Type B pancreatic cell (in vitro differentiated cells): Measurements from ENCODE around the gene RABGAP1. TPM values are rescaled to one million over a fixed set of nuclear protein-coding genes. Genes with fewer than 3 reads are reported as not detected.

ENCODE experiments used
- DNase-seq: peaks from one replicate; pipeline ENCODE4 v3.0.0; 2021; ENCODE audit warnings: mixed read lengths; ENCODE audit not compliant: unreplicated experiment; ENCODE audit errors: extremely low spot score
- H3K27ac Mint-ChIP-seq: 2 replicates; pipeline ENCODE4 v1.8.0; 2021; ENCODE audit warnings: mild to moderate bottlenecking, mixed read lengths
- H3K27me3 Mint-ChIP-seq: 2 replicates; pipeline ENCODE4 v1.8.0; 2021; ENCODE audit warnings: mixed read lengths
- H3K36me3 Mint-ChIP-seq: 2 replicates; pipeline ENCODE4 v1.8.0; 2021; ENCODE audit warnings: mixed read lengths
- H3K4me1 Mint-ChIP-seq: one replicate; pipeline ENCODE4 v1.8.0; 2021; ENCODE audit warnings: mixed read lengths; ENCODE audit not compliant: unreplicated experiment
- H3K4me3 Mint-ChIP-seq: 2 replicates; pipeline ENCODE4 v1.8.0; 2021; ENCODE audit warnings: mild to moderate bottlenecking, mixed read lengths
- H3K9me3 Mint-ChIP-seq: 2 replicates; pipeline ENCODE4 v1.8.0; 2021; ENCODE audit warnings: mixed read lengths
- total RNA-seq: library from RNA; stranded (reverse); gene quantifications from 2 replicates; pipeline ENCODE4 v1.2.1, GENCODE V29; 2021; ENCODE audit warnings: low replicate concordance
- TF ChIP-seq, protein P1 (sequence below): fragments of 200-600 bp; sonication (generic); conservative IDR thresholded peaks from 2 replicates; pipeline ENCODE4 v1.5.0; 2021; ENCODE audit warnings: antibody characterized with exemption, mild to moderate bottlenecking

RABGAP1 gene
- total RNA-seq, 1 donor from 2014 or later: 68.4 TPM

- peaks cover 13% of the 10 kb centered on the region for H3K36me3 Mint-ChIP-seq
- no peaks in the 10 kb centered on the region for H3K9me3 Mint-ChIP-seq
- no peak for DNase-seq
- H3K27ac Mint-ChIP-seq: no peak overlapping the region
- H3K4me3 Mint-ChIP-seq: no peak overlapping the region
- no peaks in the 10 kb centered on the region for H3K4me1 Mint-ChIP-seq
- TF ChIP-seq, protein P1, sequence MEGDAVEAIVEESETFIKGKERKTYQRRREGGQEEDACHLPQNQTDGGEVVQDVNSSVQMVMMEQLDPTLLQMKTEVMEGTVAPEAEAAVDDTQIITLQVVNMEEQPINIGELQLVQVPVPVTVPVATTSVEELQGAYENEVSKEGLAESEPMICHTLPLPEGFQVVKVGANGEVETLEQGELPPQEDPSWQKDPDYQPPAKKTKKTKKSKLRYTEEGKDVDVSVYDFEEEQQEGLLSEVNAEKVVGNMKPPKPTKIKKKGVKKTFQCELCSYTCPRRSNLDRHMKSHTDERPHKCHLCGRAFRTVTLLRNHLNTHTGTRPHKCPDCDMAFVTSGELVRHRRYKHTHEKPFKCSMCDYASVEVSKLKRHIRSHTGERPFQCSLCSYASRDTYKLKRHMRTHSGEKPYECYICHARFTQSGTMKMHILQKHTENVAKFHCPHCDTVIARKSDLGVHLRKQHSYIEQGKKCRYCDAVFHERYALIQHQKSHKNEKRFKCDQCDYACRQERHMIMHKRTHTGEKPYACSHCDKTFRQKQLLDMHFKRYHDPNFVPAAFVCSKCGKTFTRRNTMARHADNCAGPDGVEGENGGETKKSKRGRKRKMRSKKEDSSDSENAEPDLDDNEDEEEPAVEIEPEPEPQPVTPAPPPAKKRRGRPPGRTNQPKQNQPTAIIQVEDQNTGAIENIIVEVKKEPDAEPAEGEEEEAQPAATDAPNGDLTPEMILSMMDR: no peak
- H3K27me3 Mint-ChIP-seq: no peaks in the 10 kb centered on the region
These were observed 120.4 kb downstream of the RABGAP1 start for GRCh38 chr9:123061216-123061615.

GRCh38 chr9:123062351-123063176 lies 121.7 kb downstream of the RABGAP1 start:
- Mint-ChIP-seq H3K9me3 (no peaks in the 10 kb centered on the region), H3K4me1 (no peaks in the 10 kb centered on the region), H3K27me3 (no peaks in the 10 kb centered on the region), H3K36me3 (peaks cover 24% of the 10 kb centered on the region), H3K27ac (no peak overlapping the region), H3K4me3 (no peak overlapping the region)
- TF ChIP-seq, protein P1: no peak
- DNase-seq: no peak

DNA sequence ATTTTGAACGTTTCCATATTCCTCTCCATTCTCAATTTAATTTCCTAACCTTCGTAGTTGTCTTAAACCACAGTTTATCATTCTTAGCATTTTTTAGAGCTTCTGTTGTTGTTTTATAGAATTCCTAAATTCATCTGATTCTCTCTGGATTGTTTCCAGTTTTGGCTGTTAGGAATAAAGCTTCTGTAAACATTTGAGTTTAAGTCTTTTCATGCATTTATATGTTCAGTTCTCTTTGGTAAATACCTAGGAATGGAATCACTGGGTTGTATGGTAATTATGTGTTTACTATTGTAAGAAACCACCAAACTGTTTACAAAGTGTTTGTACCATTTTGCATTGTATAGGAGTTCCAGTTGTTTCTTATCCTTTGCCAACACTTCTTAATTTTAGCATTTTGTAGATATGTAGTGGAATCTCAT lies 122.4 kb downstream of the RABGAP1 start:
- H3K27ac Mint-ChIP-seq: no peak overlapping the region

GRCh38 chr9:123063896-123064295 lies 123.1 kb downstream of the RABGAP1 start:
- Mint-ChIP-seq H3K4me3 (no peak overlapping the region), H3K36me3 (peaks cover 23% of the 10 kb centered on the region), H3K27me3 (no peaks in the 10 kb centered on the region), H3K4me1 (no peaks in the 10 kb centered on the region), H3K27ac (no peak overlapping the region), H3K9me3 (no peaks in the 10 kb centered on the region)
- TF ChIP-seq, protein P1: no peak
- DNase-seq: no peak

More for the DNA sequence above, 122.4 kb downstream of the RABGAP1 start:
- TF ChIP-seq, protein P1: no peak
- no peak for DNase-seq
- Mint-ChIP-seq H3K4me1 (no peaks in the 10 kb centered on the region), H3K4me3 (no peak overlapping the region), H3K27me3 (no peaks in the 10 kb centered on the region), H3K9me3 (no peaks in the 10 kb centered on the region), H3K36me3 (peaks cover 25% of the 10 kb centered on the region)

- Mint-ChIP-seq H3K36me3 (peaks cover 22% of the 10 kb centered on the region), H3K27me3 (no peaks in the 10 kb centered on the region), H3K27ac (no peak overlapping the region), H3K4me3 (no peak overlapping the region), H3K9me3 (no peaks in the 10 kb centered on the region), H3K4me1 (no peaks in the 10 kb centered on the region)
- TF ChIP-seq, protein P1: no peak
- no peak for DNase-seq
These were observed 123.9 kb downstream of the RABGAP1 start for GRCh38 chr9:123064716-123065115.
